HepG2 (cell line): ENCODE results near the gene NABP1. TPM values are rescaled to one million over a fixed set of nuclear protein-coding genes. Genes with fewer than 3 reads are reported as not detected.

Experiments used
- ATF5 ChIP-seq: sonication (generic); formaldehyde crosslinking; IDR thresholded peaks from 2 replicates; pipeline ENCODE4 v1.4.0; 2020; ENCODE audit warnings: mild to moderate bottlenecking, low read depth, missing genetic modification reagents
- BRD4 ChIP-seq: sonication (generic); formaldehyde crosslinking; IDR thresholded peaks from 2 replicates; pipeline ENCODE4 v1.4.0; 2020; ENCODE audit warnings: missing genetic modification reagents
- FIP1L1 ChIP-seq: fragments of 200-400 bp; formaldehyde crosslinking; IDR thresholded peaks from 2 replicates; pipeline ENCODE4 v1.6.1; 2018; ENCODE audit warnings: low read depth, mild to moderate bottlenecking, low read length, moderate library complexity, borderline replicate concordance; ENCODE audit not compliant: insufficient read depth
- HOMEZ ChIP-seq: IDR thresholded peaks from 2 replicates; pipeline ENCODE4 v1.6.1; 2016; ENCODE audit warnings: low read depth
- IKZF5 ChIP-seq: IDR thresholded peaks from 2 replicates; pipeline ENCODE4 v1.6.1; 2018; ENCODE audit warnings: missing genetic modification reagents, mild to moderate bottlenecking, missing compliant biosample characterization
- JUND ChIP-seq: sonication (generic); formaldehyde crosslinking; IDR thresholded peaks from 2 replicates; pipeline ENCODE4 v1.8.0; 2022; ENCODE audit warnings: mild to moderate bottlenecking, missing genetic modification reagents
- MAFG ChIP-seq: sonication (generic); formaldehyde crosslinking; IDR thresholded peaks from 2 replicates; pipeline ENCODE4 v1.5.1; 2020; ENCODE audit warnings: mild to moderate bottlenecking, missing genetic modification reagents
- MIER3 ChIP-seq: IDR thresholded peaks from 2 replicates; pipeline ENCODE4 v1.6.1; 2016; ENCODE audit warnings: missing compliant biosample characterization, borderline replicate concordance
- MLX ChIP-seq: IDR thresholded peaks from 2 replicates; pipeline ENCODE4 v1.6.1; 2016
- NCOA1 ChIP-seq: sonication (generic); formaldehyde crosslinking; IDR thresholded peaks from 2 replicates; pipeline ENCODE4 v1.9.0; 2021; ENCODE audit warnings: missing genetic modification reagents
- RCOR2 ChIP-seq: IDR thresholded peaks from 2 replicates; pipeline ENCODE4 v1.6.1; 2016; ENCODE audit warnings: missing biosample characterization, missing genetic modification reagents
- YEATS2 ChIP-seq: sonication (generic); formaldehyde crosslinking; IDR thresholded peaks from 2 replicates; pipeline ENCODE4 v1.4.0; 2020; ENCODE audit warnings: missing genetic modification reagents, borderline replicate concordance
- ZBTB1 ChIP-seq: sonication (generic); formaldehyde crosslinking; IDR thresholded peaks from 2 replicates; pipeline ENCODE4 v1.4.0; 2020; ENCODE audit warnings: missing genetic modification reagents, borderline replicate concordance
- ZBTB10 ChIP-seq: sonication (generic); formaldehyde crosslinking; IDR thresholded peaks from 2 replicates; pipeline ENCODE4 v1.4.0; 2020; ENCODE audit warnings: missing genetic modification reagents, borderline replicate concordance
- ZBTB26 ChIP-seq: IDR thresholded peaks from 2 replicates; pipeline ENCODE4 v1.6.1; 2016; ENCODE audit warnings: missing compliant biosample characterization, missing genetic modification reagents, borderline replicate concordance
- ZFP90 ChIP-seq: sonication (generic); formaldehyde crosslinking; IDR thresholded peaks from 2 replicates; pipeline ENCODE4 v1.8.0; 2022; ENCODE audit warnings: missing genetic modification reagents, mild to moderate bottlenecking, inconsistent platforms, borderline replicate concordance
- ZNF207 ChIP-seq: fragments of 450-650 bp; IDR thresholded peaks from 2 replicates; pipeline ENCODE4 v1.6.1; 2016; ENCODE audit warnings: antibody characterized with exemption, borderline replicate concordance
- ZNF33A ChIP-seq: sonication (generic); formaldehyde crosslinking; IDR thresholded peaks from 2 replicates; pipeline ENCODE4 v1.5.1; 2020; ENCODE audit warnings: missing genetic modification reagents, mild to moderate bottlenecking, moderate library complexity, borderline replicate concordance
- ZNF841 ChIP-seq: sonication (generic); formaldehyde crosslinking; IDR thresholded peaks from 2 replicates; pipeline ENCODE4 v1.8.1; 2023; ENCODE audit warnings: missing genetic modification reagents, borderline replicate concordance
- polyA plus RNA-seq, 8 experiments: library from polyadenylated mRNA; depleted of rRNA in 3 of 8; stranded (reverse) in 7 of 8; unstranded in 1 of 8; fragments of >200 nt; fragmentation: Illumina TruSeq in 4 of 8; extraction: Trizol in 4 of 8; gene quantifications; 2 replicates each; pipeline versions ENCODE4 v1.2.1 to v1.2.3, GENCODE V29; 2011 to 2016; ENCODE audit warnings: low read depth in 4 of 8, missing spikeins in 1 of 8, mixed read lengths in 1 of 8; ENCODE audit not compliant: insufficient read depth in 1 of 8
- total RNA-seq, 5 experiments: library from RNA; depleted of rRNA; stranded (reverse); fragments of >200 nt; fragmentation: Illumina TruSeq; extraction: Trizol; gene quantifications; 2 replicates each; pipeline ENCODE4 v1.2.3, GENCODE V29; 2016; ENCODE audit warnings: low read depth in 1 of 5

Gene NABP1
- total and polyA plus RNA-seq, 2 of the 13 experiments (the other 11 are each of a cell fraction or from before 2014, with no cell fraction given) = 14.9 to 19.8 TPM

- TF ChIP-seq ZBTB26 = peak; percentile 91
- TF ChIP-seq MIER3 (CRISPR knock-in tag) = peak; percentile 93
- peak; percentile 94 for TF ChIP-seq BRD4 (CRISPR knock-in tag)
- TF ChIP-seq ZBTB1 (CRISPR knock-in tag) = no peak
- TF ChIP-seq ATF5 (CRISPR knock-in tag) = peak; percentile 50; the same call in 1 of the 2 replicates
- peak; percentile 75; the same call in 1 of the 2 replicates for TF ChIP-seq MLX
- no peak for TF ChIP-seq JUND (CRISPR knock-in tag)
- TF ChIP-seq ZNF207 = no peak
- TF ChIP-seq IKZF5 (CRISPR knock-in tag) = peak; percentile 79; the same call in 1 of the 2 replicates
- TF ChIP-seq MAFG (CRISPR knock-in tag) = no peak
- TF ChIP-seq YEATS2 (CRISPR knock-in tag) = peak; percentile 70; the same call in 1 of the 2 replicates
- TF ChIP-seq FIP1L1 = no peak; the same call in 1 of the 2 replicates
- TF ChIP-seq RCOR2 (CRISPR knock-in tag) = peak; percentile 11; the same call in 1 of the 2 replicates
- no peak for TF ChIP-seq NCOA1 (CRISPR knock-in tag)
- TF ChIP-seq ZFP90 = peak; percentile 89; the same call in 1 of the 2 replicates
- TF ChIP-seq ZNF841 (CRISPR knock-in tag) = 0 out of 2 replicates have a peak, but pooled peaks have one; percentile 57
- peak; percentile 51; the same call in 1 of the 2 replicates for TF ChIP-seq ZBTB10 (CRISPR knock-in tag)
- TF ChIP-seq ZNF33A (CRISPR knock-in tag) = peak; percentile 92; the same call in 1 of the 2 replicates
- TF ChIP-seq HOMEZ (CRISPR knock-in tag) = peak; percentile 72; the same call in 1 of the 2 replicates
Measured at GRCh38 chr2:191677646-191678436, at the start of gene NABP1 (continued).
